ENCODE data around the gene TRIM62.

GRCh38 chr1:33142483-33143064 is 39.3 kb downstream of the TRIM62 start:
- TF ChIP-seq CTCF (IDR thresholded peaks at IDR 0.05 in 8 of 11, conservative IDR thresholded peaks at IDR 0.05 in 3 of 11) (no peak), POLR2A (IDR thresholded peaks at IDR 0.05) (no peak)
